GM21825 (cell line): ENCODE results near the gene MSI2.
A peak's percentile ranks its signal among the peaks of the same experiment; 100 is the strongest.

ENCODE experiments used
- ATAC-seq: cut with Tn5 transposase; IDR thresholded peaks from one replicate; pipeline ENCODE4 v1.9.1; 2021; ENCODE audit warnings: mild to moderate bottlenecking, moderate library complexity; ENCODE audit not compliant: unreplicated experiment

The MSI2 gene

DNA sequence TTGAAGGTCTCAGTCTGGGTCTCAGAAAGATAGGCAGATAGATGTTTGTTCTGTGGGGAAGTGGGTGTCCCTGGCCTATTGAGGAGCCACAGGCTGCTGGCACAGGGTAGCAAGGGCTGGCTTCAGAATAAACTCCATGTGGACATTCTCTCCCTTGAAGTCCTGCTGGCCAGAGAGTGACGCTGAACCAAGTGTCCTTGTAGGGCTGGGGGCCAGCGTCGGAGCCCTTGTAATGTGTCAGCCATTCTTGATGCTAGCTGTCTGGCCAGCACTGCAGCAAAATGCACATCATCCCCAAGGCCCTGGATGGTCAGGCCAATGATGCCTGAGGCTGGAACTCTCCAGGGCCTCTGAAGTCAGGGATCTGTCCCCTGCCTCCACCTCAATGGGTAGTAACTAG is 385.4 kb downstream of the MSI2 start:
- no peak for ATAC-seq

DNA sequence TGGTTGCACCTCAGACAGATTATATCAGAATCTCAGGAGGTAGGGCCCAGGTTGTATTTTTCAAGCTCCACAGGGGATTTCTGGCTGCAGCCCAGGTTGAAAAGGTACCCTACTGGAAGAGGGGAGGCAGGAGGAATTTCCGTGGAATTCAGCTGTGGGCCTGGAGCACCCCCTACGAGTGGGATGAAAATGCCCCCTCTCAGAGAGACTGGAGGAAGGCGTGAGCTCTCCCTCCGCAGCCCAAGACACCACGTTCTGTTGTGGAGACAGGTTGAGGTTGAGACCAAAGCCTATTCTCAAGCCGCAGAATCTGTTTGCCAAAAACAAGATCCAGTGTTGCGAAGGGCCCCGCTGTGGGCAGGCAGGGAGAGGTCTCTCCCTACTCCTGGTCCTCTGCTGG is 386.7 kb downstream of the MSI2 start:
- no peak for ATAC-seq

DNA sequence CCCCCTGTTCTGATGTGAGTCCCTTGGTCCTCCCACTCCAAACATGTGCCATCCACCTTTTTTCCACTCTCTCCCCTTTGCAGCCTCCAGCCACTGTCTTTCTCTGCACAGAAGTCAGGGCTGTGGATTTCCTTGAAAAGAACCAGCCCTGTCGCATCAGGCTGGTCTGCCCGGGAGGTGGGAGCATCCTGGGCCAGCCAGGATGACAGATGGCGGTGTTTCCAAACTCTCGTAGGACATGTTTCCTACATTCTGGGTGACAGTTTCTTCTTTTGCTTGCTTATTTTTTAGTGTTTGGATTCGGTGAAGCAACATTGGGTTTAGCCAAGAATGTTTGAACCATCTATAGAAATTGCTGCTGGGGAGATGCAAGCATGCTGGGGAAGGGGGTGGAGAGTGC is 388.0 kb downstream of the MSI2 start:
- ATAC-seq = no peak

DNA sequence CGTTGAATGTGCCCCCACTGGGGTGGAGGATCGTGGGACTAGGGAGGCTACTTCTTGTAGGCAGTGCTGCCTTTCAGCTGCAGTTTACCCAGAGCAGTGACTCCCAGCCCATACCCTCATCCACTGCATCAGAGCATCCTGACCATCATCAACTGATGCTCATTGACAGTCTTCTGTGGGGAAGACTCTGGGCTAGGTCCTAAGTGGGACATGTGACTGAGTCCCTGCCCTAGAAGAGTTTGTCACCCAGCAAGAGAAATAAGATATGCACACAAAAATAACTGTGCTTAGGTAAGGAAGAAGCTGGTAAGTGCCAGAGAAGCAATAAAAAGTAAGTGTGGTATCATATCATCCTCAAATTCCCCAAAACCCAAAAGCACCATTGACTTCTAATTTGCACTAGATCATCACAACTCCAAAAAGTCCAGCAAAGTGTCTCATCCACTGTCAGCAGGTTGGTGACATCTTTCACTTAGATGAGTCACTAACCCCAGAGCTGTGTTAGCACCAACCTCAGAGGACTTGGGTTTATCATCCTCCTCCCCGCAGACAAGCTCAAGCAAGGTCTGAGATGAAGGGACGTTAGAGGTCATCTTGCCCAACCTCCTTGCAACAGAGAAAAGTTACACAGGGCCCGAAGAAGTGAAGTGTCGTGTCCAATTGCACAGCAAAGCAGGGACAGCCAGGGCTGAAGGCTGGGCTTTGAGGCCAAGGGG is 389.8 kb downstream of the MSI2 start:
- no peak for ATAC-seq

DNA sequence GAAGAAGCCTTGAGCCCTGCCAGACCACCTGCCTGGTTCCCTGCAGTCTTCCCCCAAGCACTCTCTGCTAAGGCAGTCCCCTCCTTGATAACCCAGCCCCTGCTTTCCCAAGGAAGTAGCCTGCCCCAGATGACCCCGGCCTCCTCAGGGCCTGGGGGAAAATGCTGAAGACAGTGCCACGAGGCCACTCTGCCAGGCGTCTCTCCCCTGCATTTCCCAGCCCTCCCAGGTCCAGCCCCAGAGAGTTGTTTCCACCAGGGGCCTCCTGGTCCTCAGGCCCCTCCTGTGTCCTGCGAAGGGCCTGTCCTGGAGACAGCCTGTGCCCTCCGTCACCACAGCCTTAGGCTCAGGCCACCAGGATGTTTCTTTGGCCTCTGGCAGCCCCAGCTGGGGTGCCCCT is 392.4 kb downstream of the MSI2 start:
- no peak for ATAC-seq

DNA sequence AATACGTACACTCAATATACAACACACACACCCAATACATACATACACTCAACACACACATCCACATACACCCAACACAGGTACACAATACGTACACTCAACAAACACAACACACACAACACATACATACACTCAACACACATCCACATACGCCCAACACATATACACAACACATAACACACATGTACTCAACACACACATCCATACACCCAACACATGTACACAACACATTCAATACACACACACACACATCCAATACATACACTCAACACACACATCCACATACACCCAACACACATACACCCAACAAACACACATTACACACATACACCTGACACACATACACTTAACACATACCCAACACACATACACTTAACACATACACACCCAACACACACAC is 392.9 kb downstream of the MSI2 start:
- ATAC-seq = no peak

DNA sequence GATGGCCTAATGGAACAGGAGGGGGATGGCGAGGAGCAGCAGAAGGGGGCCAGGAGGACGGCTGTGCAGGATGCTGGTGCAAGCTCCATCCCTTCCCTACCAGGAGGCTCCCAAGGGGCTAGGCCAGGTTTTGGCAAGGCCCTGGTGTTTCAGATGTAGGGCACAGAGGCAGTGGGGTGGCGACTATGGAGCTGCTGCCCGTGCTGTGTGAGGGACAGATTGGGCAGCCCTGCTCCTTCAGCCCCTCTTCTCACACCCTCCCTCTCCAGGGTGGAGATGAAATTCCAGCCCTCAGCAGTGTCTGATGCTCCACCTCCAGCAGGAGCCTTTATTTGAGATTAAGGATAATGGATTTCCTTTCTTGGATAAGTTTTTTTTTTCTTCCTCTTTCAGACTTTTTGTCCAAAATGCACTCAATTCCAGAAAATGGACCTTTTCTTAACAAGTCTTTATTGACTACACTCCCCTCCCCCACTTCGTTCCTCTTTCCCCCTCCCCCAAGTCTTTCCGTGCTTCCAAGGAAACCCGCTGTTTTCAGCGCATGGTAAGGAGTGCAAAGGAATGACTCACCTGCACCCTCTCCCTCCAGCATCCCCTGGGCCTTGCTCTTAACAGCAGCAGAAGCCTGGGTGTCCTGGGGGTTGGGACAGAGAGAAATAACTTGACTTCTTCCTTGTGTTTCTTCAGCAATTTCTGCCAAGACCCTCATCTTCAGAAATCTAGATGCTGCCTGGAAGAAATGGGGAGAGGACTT is 393.6 kb downstream of the MSI2 start:
- ATAC-seq = no peak

DNA sequence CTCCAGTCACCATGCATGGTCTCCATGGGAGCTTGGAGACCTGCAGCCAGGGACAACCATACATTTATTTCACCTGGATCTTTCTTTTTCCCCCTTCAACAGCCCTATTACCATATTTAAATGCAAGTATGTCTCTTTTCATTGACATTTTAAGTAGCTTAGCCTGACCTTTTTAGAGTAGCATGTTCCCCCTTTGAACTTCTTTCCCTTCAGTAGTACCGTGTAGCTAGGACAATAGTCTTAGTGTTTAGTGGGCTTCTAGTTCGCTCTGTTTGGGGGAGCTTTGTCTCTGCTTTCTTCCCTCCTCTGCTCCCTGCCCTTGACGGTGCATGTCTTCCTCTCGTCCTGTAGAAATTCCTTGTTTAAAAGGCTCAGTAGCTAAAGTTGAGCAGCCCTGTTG is 394.2 kb downstream of the MSI2 start:
- ATAC-seq = no peak

DNA sequence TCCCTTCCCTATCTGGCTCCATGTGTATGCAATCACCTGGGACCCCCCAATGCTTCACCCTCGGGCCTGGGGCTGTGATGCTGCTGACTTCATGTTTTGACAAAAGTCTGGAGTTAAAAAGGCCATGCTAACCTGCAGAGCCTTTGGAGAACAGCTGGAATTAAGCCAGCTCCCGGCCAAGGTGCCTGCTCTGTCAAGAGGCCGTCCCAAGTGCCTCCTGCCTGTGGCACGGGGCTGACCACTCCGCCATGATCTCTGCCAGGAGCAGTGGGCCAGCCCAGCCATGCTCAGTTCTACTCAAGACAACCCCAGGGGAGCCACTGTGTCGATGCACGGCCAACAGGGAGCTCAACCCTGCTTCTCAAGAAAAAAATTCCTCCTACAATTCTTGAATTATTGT is 395.1 kb downstream of the MSI2 start:
- ATAC-seq = no peak

DNA sequence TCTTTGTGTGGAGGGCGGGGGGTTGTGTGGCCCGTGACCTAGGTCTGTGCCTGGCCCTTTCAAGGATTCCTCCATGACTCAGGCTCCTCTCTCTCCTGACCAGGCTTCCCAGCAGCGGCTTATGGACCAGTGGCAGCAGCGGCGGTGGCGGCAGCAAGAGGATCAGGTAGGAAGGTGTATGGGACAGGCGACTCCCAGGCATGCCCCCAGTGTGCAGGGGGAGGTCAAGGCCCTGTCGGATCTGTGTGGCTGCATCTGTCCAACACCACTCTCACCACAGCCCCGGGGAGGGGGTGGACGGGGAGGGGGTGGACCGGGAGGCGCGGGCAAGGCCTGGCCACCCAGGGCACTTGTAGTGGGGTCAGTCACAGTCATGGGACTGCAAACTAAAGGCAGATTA is 395.7 kb downstream of the MSI2 start:
- ATAC-seq = no peak

DNA sequence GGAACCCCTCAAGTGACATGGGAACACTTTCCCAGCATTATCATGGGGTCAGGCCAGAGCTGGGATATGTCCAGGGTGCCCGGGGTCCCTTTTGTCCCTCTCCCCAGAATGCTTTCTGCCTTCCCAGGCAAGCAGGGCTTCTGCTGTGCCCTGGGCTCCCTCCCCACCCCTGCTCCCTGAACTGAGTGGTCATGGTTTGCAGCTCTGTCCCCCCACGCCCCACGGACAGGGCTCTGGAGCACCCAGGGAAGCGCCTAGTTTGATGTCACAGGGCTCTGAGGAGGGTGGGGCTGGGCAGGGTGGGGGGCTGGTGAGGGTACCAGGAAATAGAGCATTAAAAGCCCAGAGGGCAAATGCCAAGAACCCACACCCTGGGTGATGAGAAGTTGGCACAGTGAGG is 396.5 kb downstream of the MSI2 start:
- ATAC-seq = no peak

DNA sequence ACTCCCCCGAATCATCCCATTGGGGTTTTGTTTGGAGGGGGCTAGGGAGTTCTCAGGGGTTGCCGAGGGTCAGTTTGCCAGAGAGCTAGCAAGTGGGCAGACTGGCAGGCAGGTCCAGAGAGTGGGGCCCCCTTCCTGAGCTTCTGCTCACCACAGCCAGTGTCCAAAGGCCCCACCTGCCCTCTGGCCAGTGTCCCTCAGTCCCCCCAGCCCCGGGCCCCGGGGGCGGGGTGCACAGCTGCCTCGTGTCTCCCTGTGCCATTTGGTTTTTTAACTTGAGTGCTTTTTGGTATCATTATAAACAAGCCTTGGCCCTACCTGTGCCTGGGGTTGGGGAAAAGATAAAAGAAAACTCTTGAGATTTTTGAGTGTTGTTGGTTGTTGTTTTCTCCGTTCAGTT is 397.0 kb downstream of the MSI2 start:
- no peak for ATAC-seq

DNA sequence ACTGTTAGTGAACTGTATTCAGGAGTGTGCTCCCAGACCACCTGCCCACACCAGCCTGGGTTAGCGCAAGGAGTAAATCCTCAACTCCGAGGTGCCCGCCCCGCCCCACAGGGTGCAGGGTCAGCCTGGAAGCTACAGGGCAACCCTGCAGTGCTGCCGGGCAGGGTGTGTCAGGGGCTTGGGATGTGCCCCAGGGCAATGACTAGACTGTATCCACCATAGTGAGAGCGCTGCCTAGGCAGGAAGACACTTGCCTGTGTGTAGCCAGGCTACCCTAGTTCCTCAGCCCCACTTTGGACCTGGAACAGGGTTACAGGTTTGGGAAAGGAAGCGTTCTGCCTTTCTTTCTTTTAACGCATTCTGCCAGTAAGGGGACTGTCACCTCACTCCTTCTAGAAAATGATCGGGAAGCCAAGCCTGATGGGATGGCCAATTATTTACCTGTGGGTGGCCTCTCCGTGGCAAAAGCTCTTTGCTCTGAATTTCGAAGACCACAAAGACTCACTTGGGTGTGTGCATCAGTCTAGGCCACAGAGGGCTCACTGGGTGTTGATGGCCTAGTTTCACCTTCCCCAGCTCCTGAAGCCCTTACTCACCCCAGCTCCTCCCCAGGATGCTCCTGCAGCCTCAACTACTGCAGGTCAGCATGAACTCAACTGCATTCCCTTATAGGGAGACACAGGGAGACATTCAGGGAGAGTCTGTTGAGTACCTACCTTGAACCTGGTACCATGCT is 397.9 kb downstream of the MSI2 start:
- ATAC-seq = no peak

DNA sequence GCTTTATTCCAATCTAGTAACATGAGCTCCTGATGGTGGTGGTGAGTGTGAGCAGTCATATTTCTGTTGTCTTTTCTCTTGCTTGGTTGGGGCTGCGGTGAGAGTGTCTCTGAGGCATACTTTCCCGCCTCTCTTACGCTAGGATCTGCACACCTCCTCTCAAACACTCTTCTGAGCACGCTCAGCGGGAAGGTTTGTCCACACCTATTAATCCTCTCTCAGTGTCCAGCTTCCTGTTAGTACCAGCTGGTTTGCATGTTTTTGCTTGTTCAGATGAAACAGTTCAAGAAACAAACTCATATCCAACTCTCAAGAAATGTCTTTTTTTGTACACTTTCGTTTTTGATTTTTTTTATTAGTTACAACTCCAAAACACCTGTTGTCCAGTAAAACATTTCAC is 399.2 kb downstream of the MSI2 start:
- no peak for ATAC-seq

DNA sequence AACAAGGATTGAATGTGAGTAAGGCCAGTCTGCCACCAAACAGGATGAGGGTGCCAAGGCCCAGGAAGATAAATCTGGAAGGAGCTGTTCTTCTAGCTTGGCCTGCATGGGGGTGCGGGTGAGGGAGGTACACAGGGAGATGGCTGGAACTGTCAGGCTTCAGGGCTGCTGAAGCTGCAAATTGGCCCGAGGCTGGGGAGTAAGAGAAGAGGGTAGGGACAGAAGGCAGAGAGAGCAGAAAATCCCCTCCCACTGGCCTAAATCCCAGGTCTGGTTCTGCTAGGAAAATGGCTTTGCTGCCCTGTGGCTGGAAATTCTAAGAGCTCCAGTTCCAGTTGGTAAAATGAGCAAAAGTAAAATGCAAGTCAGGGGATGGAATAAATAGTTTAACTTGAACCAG is 400.9 kb downstream of the MSI2 start:
- ATAC-seq = no peak

DNA sequence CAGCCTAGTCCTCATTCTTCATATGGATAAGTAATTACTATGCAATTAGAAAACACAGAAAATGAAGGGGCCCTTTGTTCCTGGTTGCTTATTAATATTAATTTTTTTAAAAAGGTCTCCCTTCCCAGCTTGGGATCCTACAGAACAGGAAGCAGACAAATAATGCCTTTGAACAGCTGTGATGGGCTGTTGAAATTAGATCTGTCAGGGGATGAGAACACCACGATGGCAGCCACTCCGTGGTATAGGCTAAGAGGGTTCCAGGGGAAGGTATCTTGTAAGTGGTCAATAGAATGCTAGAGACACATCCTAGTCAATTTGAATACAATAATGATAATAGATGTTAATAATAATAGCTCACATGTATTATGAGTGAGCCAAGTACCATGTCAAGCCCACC is 405.7 kb downstream of the MSI2 start:
- ATAC-seq = no peak

DNA sequence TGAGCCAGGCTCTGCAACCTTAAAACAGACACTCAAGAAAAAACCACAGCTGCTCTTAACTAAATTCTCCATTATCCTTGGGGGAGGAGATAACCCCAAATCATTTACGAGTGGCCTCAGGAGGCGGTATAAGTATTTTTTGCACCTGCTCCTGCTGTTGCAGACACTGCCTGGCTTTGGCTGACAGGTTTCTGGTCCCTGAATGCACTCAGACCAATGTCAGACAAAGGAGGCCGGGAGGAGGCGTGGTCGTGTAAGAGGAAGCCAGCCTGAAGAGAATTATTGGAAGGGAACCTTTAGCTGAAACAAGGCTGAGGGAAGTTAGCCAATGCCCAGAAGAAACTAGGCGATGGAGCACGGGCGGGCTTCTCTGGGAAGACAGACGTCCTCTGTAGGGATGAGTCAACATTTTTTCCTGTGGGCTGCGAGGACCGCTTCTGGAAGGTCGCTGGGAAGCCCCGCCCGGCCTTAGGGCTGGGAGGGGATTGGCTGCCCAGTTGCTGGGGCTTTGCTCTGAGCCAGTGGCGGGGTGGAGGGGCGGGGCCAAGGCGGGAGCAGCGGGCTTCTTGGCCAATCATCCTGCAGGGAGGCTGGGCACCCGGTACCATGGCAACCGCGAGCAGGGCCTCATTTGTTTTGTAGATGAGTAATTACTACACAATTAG is 406.5 kb downstream of the MSI2 start:
- ATAC-seq = peak; percentile 57

DNA sequence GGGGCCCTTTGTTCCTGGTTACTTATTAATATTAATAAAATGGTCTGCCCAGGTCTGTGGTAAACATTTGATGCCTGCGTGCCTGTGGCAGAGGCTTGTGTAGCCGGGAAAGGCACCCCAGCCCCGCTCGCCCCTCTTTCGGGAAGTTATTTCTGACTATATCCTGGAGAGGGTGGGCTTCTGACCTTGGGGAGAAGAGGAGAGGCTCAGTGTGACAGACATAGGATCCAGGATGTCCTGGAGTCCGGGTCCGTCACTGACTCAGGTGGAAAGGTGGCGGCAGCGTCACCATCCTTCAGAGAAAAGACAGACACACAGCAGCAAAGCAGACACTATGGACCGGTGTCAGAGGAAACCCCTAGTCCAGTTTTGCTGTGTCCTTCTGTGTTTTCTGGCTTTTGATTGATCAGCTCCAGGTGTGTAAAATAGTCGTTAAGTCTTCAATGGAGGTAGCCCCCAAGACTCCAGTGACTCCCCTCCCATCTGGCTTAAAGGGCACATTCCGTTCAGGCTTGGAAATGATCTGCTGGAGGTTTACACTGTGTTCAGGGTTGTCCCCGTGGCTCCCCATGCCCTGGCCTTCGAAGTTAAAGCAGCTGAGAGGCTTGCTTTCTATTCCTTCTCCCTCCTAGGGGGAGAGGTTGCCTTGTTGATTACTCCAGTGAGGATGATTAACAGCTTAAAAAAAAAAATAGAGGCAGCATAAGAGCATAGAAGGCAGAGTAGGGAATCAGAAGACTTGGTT is 407.2 kb downstream of the MSI2 start:
- no peak for ATAC-seq

DNA sequence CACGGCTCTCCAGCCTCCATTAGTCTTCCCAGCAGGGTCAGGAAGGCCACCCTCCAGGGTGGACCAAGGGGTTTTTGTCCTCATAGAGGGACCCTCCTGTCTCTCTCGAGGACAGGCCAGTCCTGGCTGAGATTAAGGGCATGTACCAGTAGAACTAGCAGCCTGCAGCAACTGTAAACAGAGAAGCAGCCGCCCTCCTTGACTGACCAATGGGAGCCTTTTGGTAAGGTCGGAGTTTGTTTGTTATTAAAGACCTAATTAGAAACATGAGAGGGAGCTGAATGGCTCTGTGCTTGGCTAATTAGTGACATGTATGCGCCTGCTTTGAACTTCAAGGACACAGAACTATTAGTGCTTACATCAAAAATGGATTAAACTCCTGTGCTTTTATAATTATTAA is 408.8 kb downstream of the MSI2 start:
- no peak for ATAC-seq

DNA sequence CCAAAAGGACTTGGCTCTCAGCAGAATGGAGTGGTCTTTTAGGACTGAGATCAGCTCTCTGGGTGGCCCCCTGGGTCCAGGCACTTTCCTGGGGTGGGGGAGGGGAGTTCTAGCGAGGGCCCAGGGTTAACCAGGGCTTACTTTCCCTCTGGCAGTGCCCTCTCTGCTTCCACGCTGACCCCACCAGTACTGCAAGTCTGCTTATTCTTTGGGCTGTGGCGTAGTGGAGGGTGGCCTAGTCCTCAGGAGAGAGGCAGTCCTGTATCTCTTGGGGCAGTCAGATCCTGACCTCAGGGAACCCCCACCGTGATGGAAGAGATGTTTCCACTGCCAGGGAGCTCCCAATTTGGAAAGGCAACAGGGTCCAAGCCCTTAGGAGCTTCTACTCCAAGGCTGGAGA is 409.4 kb downstream of the MSI2 start:
- ATAC-seq = no peak
